Forelimb muscle (tissue), 1 donor: ENCODE data around the gene L3MBTL3. TPM values are rescaled to one million over a fixed set of nuclear protein-coding genes. Genes with fewer than 3 reads are reported as not detected.
"Not testable (repeated sequence)": the region's sequence is repeated elsewhere in the genome, so short reads cannot be mapped to it uniquely, and the experiment has no call there.

ENCODE experiments used
- DNase-seq: peaks from one replicate; pipeline ENCODE4 v3.0.0-alpha.2; 2013; ENCODE audit warnings: low read depth
- polyA plus RNA-seq: library from polyadenylated mRNA; unstranded; fragments of 120-200 nt; gene quantifications from one replicate; pipeline ENCODE4 v1.2.1, GENCODE V29; 2013; ENCODE audit not compliant: insufficient read length

L3MBTL3 gene
- polyA plus RNA-seq, 1 donor, result 5.1 TPM

DNA sequence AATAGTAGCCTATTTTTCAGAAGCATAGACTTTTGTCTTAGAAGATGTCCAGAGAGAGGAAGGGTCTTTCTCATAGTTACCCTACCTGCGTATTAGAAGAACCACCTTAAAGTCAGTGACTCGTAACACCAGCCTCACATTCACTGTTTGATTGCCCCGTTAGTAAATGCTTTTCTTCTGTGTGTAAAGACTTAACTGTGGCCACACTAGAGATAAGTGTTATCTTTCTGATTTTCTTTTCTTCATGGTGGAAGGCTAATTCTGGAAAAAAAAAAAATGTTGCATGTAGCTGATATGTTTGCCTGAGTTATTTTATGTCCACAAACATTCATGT is 120.5 kb downstream of the L3MBTL3 start:
- no peak for DNase-seq

DNA sequence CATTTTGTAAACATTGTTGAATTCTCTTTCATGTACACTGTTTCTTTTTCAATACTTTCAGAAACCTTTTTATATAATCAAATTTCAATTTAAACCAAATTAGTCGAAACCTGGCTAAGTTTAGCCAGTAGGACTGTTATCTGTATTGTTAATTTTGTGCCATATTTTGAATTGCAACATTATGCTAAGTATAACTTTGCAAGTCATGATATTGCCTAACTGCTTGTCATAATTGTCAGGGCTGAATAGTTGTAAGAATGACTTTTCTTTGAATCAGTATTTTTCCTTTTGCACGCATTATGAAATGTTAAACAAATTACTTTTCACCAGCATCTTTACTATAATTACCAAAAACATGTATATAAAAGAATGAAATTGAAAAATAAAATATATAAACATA is 121.7 kb downstream of the L3MBTL3 start:
- no peak for DNase-seq

DNA sequence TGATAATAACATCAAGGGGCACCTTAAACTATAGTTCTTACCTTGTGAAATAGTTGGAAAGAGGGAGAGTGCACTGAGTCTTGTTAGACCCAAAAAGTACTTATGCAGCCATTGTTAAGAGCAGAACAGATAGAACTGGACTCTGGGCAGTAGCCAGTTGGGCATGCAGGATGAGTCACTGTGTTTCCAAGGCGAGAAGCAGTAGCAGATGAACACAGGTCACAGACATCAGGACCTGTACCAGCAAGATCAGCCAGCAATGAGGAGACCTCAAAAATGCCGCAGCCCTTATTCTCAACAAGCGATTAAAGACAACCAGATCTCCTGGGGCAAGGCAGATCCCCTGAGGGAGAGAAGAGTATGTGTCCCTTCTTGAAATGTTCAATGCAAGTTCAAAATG is 125.3 kb downstream of the L3MBTL3 start:
- DNase-seq, result no peak

DNA sequence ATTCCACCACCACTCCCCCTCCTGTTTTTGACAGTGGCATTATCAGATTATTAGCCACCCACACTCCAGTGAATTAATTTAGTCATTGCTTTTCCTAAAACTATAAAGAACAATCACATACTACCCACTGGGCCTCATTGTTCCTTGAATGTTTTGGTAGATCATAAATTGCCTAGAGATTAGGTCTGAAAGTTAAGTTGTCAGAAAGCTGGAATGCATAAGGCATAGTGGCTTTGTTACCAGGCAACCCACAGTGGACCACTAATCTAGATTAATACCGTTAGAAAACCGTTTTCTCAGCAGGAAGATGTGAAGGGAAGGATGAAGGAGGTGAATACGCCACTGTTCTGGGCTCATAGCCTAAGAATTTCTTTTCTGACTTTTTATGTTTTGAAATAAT is 128.7 kb downstream of the L3MBTL3 start:
- no peak for DNase-seq

DNA sequence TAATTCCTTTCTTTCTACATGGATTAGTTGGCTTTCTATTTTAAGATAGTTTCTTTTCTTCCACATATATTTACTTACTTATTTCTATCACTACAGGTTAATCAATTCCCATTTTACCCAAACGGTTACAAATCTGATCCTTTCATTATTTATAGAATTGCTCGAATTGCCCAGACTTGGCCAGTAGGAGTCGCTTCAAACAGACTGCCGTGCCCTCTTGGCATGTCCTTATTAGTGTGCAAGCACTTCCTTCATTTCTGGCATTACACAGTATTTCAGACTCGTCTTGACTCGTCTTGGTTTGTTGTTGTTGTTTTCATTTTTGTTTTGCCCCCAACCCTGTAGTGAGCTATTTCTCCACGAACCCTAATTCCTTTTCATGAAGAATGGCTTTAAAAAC is 129.8 kb downstream of the L3MBTL3 start:
- DNase-seq, result no peak

- not testable (repeated sequence) for DNase-seq
Measured at GRCh38 chr6:130149016-130149415, 130.6 kb downstream of the L3MBTL3 start.

- DNase-seq, result no peak
Measured at GRCh38 chr6:130150906-130151305, 132.5 kb downstream of the L3MBTL3 start.

DNA sequence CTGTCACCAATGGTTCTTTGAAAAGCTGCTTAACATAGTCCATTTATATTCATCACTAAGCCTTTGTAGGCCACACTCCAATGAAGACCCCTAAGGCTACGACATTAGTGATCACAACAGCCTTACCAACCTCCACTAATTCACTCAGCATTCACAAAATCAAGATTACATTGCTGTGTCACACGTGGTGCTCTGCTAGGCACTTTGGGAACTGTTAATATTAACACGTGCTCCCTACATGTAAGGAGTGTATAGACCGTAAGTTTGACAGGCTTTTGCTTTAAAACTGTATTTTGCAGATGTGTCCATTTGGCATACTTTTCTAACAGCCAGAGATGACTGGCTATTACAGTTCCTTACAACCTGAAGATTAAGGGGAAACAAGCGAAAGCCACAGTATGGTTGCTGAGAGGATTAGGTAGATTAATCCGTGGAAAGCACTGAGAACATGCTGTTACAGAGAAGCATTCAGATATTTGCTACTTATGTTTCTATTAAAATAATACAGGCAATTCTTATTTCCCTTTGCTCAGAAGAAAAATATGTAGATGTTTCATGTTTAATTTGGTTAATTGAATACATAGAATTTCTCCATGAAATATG is 134.6 kb downstream of the L3MBTL3 start:
- DNase-seq, result no peak

GRCh38 chr6:130156908-130157307 is 138.5 kb downstream of the L3MBTL3 start:
- no peak for DNase-seq

- no peak for DNase-seq
Measured at GRCh38 chr6:130158056-130158455, 139.7 kb downstream of the L3MBTL3 start.

- DNase-seq, result no peak
Measured at GRCh38 chr6:130158548-130158947, 140.2 kb downstream of the L3MBTL3 start.

DNA sequence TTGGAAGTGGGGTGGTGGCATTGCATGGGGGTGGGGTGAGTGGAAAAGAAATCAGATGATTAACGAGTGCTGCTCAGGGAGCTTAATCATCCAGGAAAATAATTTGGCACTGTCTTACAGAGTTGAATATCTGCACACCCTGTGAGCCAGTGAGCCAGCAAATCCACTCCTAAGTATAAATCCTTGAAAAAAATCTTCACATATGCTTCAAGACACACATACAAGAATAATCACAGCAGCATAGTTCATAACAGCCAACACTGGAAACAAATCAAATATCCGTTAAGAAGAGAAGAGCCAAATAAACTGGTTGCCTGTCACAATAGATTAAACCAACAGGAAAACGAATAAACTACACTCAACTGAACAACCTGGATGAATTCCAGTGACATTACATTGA is 141.6 kb downstream of the L3MBTL3 start:
- no peak for DNase-seq

- DNase-seq, result no peak
Measured at GRCh38 chr6:130161683-130162404, 143.5 kb downstream of the L3MBTL3 start.

- no peak for DNase-seq
Measured at GRCh38 chr6:130162421-130162820, 144.0 kb downstream of the L3MBTL3 start.

GRCh38 chr6:130163266-130163665 is 144.9 kb downstream of the L3MBTL3 start:
- no peak for DNase-seq

DNA sequence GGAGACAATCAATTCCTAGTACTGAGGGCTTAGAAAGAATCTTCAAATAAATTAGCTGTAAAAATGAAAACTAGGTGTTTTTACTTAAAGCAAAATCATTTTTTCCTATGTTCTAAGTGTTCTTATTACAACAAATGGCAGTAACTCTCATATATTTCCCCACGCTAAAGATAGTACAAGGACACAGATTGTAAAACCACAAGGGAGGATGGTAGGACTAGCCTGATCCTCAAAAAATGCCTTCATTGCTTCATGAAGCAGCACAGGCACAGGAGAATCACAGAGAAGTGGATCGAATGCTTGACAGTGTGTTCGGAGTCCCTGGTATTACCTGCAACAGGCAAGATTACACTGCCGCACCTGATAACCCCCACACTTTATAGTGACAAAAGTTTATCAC is 145.9 kb downstream of the L3MBTL3 start:
- no peak for DNase-seq

DNA sequence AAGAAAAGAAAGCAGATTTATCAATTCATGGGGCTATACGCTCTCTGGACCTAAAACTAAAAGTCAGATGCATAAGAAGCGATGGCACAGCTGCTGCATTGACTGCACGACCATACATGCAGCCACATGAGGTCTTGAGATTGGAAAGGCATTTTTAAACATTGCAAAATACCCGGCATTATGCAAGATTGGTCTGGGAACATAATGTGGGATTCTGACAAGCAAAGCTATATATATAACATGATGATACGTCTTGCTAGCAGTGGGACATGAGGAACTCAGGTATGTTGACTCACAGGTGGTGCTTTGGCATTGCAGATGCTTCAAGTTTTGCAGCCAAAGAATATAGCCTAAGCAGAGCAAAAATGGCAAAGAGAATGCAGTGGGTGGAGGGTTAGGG is 149.3 kb downstream of the L3MBTL3 start:
- DNase-seq, result no peak

DNA sequence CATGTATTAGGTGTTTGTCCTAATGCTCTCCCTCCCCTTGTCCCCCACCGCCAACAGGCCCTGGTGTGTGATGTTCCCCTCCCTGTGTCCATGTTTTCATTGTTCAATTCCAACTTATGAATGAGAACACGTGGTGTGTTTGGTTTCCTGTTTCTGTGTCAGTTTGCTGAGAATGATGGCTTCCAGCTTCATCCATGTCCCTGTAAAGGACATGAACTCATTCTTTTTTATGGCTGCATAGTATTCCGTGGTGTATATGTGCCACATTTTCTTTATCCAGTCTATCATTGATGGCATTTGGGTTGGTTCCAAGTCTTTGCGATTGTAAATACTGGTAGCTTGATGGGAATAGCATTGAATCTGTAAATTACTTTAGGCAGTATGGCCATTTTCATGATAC is 151.8 kb downstream of the L3MBTL3 start:
- DNase-seq, result not testable (repeated sequence)

GRCh38 chr6:130173377-130174004 is 155.1 kb downstream of the L3MBTL3 start:
- not testable (repeated sequence) for DNase-seq

- no peak for DNase-seq
Measured at GRCh38 chr6:130176378-130176777, 158.0 kb downstream of the L3MBTL3 start.

DNA sequence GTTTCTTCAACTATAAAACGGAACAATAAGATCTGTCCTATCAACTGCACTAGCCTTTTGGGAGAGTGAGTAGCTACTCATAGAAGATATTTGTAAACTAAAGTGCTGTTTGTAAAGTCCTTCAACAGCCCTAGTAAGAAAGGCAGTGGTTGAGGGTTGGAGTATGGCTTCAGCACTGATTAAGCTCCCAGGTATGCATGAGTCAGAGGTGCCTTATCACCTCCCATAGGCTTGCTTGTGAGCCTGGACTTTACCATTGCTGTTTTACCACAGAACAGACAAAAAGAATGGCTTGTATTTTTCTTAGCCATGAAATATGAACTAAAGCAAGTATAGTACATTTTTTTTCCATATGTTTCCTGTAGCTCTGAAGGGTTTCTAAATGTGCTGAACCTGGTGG is 160.3 kb downstream of the L3MBTL3 start:
- no peak for DNase-seq

GRCh38 chr6:130182466-130182865 is 164.1 kb downstream of the L3MBTL3 start:
- no peak for DNase-seq
